ENCODE measurements around the gene SEMA3D.

The SEMA3D gene

GRCh38 chr7:85213500-85213899 is 26.6 kb upstream of the SEMA3D start:
- DNase-seq (ENCODE audit: low spot score), result no peak
- TF ChIP-seq CTCF (IDR thresholded peaks at IDR 0.05; ENCODE audit: borderline replicate concordance, control extremely low read depth, extremely low read depth, insufficient read depth, missing control alignments), result no peak
- in situ Hi-C loops (cut with MboI; ENCODE audit: low sequenced_read_pairs, unreplicated experiment), result no loop called here

GRCh38 chr7:85205754-85206153 is 18.9 kb upstream of the SEMA3D start:
- DNase-seq (ENCODE audit: low spot score), result no peak
- in situ Hi-C loops (cut with MboI; ENCODE audit: low sequenced_read_pairs, unreplicated experiment), result no loop called here
- TF ChIP-seq CTCF (IDR thresholded peaks at IDR 0.05; ENCODE audit: borderline replicate concordance, control extremely low read depth, extremely low read depth, insufficient read depth, missing control alignments), result no peak

- no peak for DNase-seq (ENCODE audit: low spot score)
- in situ Hi-C loops (cut with MboI; ENCODE audit: low sequenced_read_pairs, unreplicated experiment), result no loop called here
- TF ChIP-seq CTCF (IDR thresholded peaks at IDR 0.05; ENCODE audit: borderline replicate concordance, control extremely low read depth, extremely low read depth, insufficient read depth, missing control alignments), result no peak
These were observed 17.6 kb upstream of the SEMA3D start for GRCh38 chr7:85204496-85204895.

- no peak for DNase-seq (ENCODE audit: low spot score)
- no peak for TF ChIP-seq CTCF (IDR thresholded peaks at IDR 0.05; ENCODE audit: borderline replicate concordance, control extremely low read depth, extremely low read depth, insufficient read depth, missing control alignments)
- in situ Hi-C loops (cut with MboI; ENCODE audit: low sequenced_read_pairs, unreplicated experiment), result no loop called here
These were observed 17.2 kb upstream of the SEMA3D start for GRCh38 chr7:85204061-85204460.

GRCh38 chr7:85201209-85201608 is 14.4 kb upstream of the SEMA3D start:
- in situ Hi-C loops (cut with MboI; ENCODE audit: low sequenced_read_pairs, unreplicated experiment), result no loop called here
- no peak for TF ChIP-seq CTCF (IDR thresholded peaks at IDR 0.05; ENCODE audit: borderline replicate concordance, control extremely low read depth, extremely low read depth, insufficient read depth, missing control alignments)

GRCh38 chr7:85196696-85197095 is 9.8 kb upstream of the SEMA3D start:
- in situ Hi-C loops (cut with MboI; ENCODE audit: low sequenced_read_pairs, unreplicated experiment), result loop anchor here (25.0 kb wide), 1 partner anchor 366 kb away; no protein-coding TSS in a partner anchor
- TF ChIP-seq CTCF (IDR thresholded peaks at IDR 0.05; ENCODE audit: borderline replicate concordance, control extremely low read depth, extremely low read depth, insufficient read depth, missing control alignments), result no peak
- DNase-seq (ENCODE audit: low spot score), result no peak

More at GRCh38 chr7:85201209-85201608, 14.4 kb upstream of the SEMA3D start:
- DNase-seq (ENCODE audit: low spot score), result no peak

GRCh38 chr7:85191383-85191782 is 4.5 kb upstream of the SEMA3D start:
- TF ChIP-seq CTCF (IDR thresholded peaks at IDR 0.05; ENCODE audit: borderline replicate concordance, control extremely low read depth, extremely low read depth, insufficient read depth, missing control alignments), result no peak
- in situ Hi-C loops (cut with MboI; ENCODE audit: low sequenced_read_pairs, unreplicated experiment), result loop anchor here (25.0 kb wide), 1 partner anchor 371 kb away; no protein-coding TSS in a partner anchor
- DNase-seq (ENCODE audit: low spot score), result no peak

Data from GM13976 (cell line).